Naive thymus-derived CD4-positive, alpha-beta T cell (primary cell): Measurements from ENCODE around the gene COL4A1. TPM values are rescaled to one million over a fixed set of nuclear protein-coding genes. Genes with fewer than 3 reads are reported as not detected.
"Not testable (repeated sequence)": the region's sequence is repeated elsewhere in the genome, so short reads cannot be mapped to it uniquely, and the experiment has no call there.

ENCODE experiments used
- ATAC-seq: fragments of 150-1000 bp; cut with Tn5 transposase; 2 replicates; pipeline ENCODE4 v1.10.0; 2021; ENCODE audit warnings: mild to moderate bottlenecking, moderate library complexity
- CTCF ChIA-PET: fragments of 350-600 bp; sonication (Branson Sonifier 250); formaldehyde crosslinking; loops from one replicate; lab custom pipeline; 2021; ENCODE audit warnings: antibody characterized with exemption; lab: Charles Lee
- POLR2A ChIA-PET: fragments of 350-600 bp; sonication (Branson Sonifier 250); formaldehyde crosslinking; loops from one replicate; lab custom pipeline; 2021; ENCODE audit warnings: antibody characterized with exemption, inconsistent platforms; lab: Charles Lee
- DNase-seq, 9 donors: peaks; one replicate each; pipeline versions ENCODE4 v3.0.0 to v3.0.0-alpha.2; 2020 to 2022; ENCODE audit warnings: mixed read lengths in 1 of 9
- H3K27ac ChIP-seq: one replicate; pipeline ENCODE4 v1.7.0; 2013; ENCODE audit warnings: mild to moderate bottlenecking, low read depth, low read length, moderate library complexity
- H3K27me3 ChIP-seq, 2 donors: one replicate each; pipeline ENCODE4 v1.7.0; 2013; ENCODE audit warnings: low read length in 2 of 2, mild to moderate bottlenecking in 2 of 2, moderate library complexity in 2 of 2; ENCODE audit not compliant: control insufficient read depth in 2 of 2, insufficient read depth in 2 of 2
- H3K36me3 ChIP-seq, 3 experiments: 1 replicate in 2 of 3; 2 replicates in 1 of 3; pipeline ENCODE4 v1.7.0; 2013; ENCODE audit warnings: low read length in 3 of 3, mild to moderate bottlenecking in 3 of 3, moderate library complexity in 1 of 3; ENCODE audit not compliant: insufficient read depth in 3 of 3, control insufficient read depth in 2 of 3
- H3K4me1 ChIP-seq, 2 donors: one replicate each; pipeline ENCODE4 v1.7.0; 2013; ENCODE audit warnings: low read length in 2 of 2, mild to moderate bottlenecking in 2 of 2, moderate library complexity in 1 of 2; ENCODE audit not compliant: control insufficient read depth in 2 of 2, insufficient read depth in 2 of 2
- H3K4me3 ChIP-seq: 2 replicates; pipeline ENCODE4 v1.7.0; 2013; ENCODE audit warnings: mild to moderate bottlenecking, low read length
- H3K9me3 ChIP-seq, 3 experiments: 1 replicate in 2 of 3; 2 replicates in 1 of 3; pipeline ENCODE4 v1.7.0; 2013; ENCODE audit warnings: low read length in 3 of 3; ENCODE audit not compliant: control insufficient read depth in 2 of 3
- H3K27ac Mint-ChIP-seq, 9 donors: one replicate each; pipeline ENCODE4 v1.8.0; 2020 to 2022; ENCODE audit warnings: mixed read lengths in 9 of 9, mild to moderate bottlenecking in 8 of 9, moderate library complexity in 5 of 9, inconsistent platforms in 2 of 9
- H3K27me3 Mint-ChIP-seq, 5 donors: one replicate each; pipeline ENCODE4 v1.8.0; 2021 to 2022; ENCODE audit warnings: mixed read lengths in 5 of 5, mild to moderate bottlenecking in 1 of 5
- H3K36me3 Mint-ChIP-seq, 5 donors: one replicate each; pipeline ENCODE4 v1.8.0; 2020 to 2022; ENCODE audit warnings: mixed read lengths in 5 of 5, mild to moderate bottlenecking in 3 of 5, inconsistent platforms in 1 of 5
- H3K4me1 Mint-ChIP-seq, 7 donors: one replicate each; pipeline ENCODE4 v1.8.0; 2020 to 2022; ENCODE audit warnings: mixed read lengths in 7 of 7, mild to moderate bottlenecking in 3 of 7, inconsistent platforms in 1 of 7
- H3K4me3 Mint-ChIP-seq, 10 donors: one replicate each; pipeline ENCODE4 v1.8.0; 2020 to 2022; ENCODE audit warnings: mild to moderate bottlenecking in 10 of 10, mixed read lengths in 10 of 10, moderate library complexity in 6 of 10, inconsistent platforms in 2 of 10
- H3K9me3 Mint-ChIP-seq, 11 donors: one replicate each; pipeline ENCODE4 v1.8.0; 2020 to 2022; ENCODE audit warnings: mixed read lengths in 11 of 11, mild to moderate bottlenecking in 4 of 11, inconsistent platforms in 1 of 11, moderate library complexity in 1 of 11
- intact Hi-C, 2 donors: fragments of 100-400 bp; cut with micrococcal nuclease; formaldehyde crosslinking; loops; one replicate each; pipeline ENCODE4 v1.15.1; 2023
- polyA plus RNA-seq, 2 donors: library from polyadenylated mRNA; unstranded; fragments of 300-500 nt; fragmentation: Illumina TruSeq; gene quantifications; one replicate each; pipeline ENCODE4 v1.2.3, GENCODE V29; 2021
- total RNA-seq, 6 experiments: library from RNA in 5 of 6; stranded (reverse) in 5 of 6; gene quantifications; 1 replicate in 5 of 6; 2 replicates in 1 of 6; pipeline ENCODE4 v1.2.3 and lab custom pipeline; 2021 to 2026

COL4A1 gene
- total and polyA plus RNA-seq, 7 experiments from 2014 or later: 0.24 TPM; not detected in 6

- intact Hi-C loops: loop anchor here in 1 of 2 donors (10.0 kb wide), 1 partner anchor 320 kb away; no protein-coding TSS in a partner anchor
- Mint-ChIP-seq H3K4me3 (no peak overlapping the region), H3K4me1 (peaks cover 0 to 3% (median 0%) of the 10 kb centered on the region in 7 donors), H3K27ac (no peak overlapping the region), H3K9me3 (no peaks in the 10 kb centered on the region), H3K36me3 (no peaks in the 10 kb centered on the region), H3K27me3 (peaks cover 8 to 46% (median 29%) of the 10 kb centered on the region in 5 donors)
- CTCF ChIA-PET: interaction anchor here (0.6 kb wide), 1 partner anchor 341 kb away, joined by 5 read pairs; no protein-coding TSS in a partner anchor
- H3K4me1 ChIP-seq: no peaks in the 10 kb centered on the region
- POLR2A ChIA-PET: no interaction called here
- H3K36me3 ChIP-seq: no peaks in the 10 kb centered on the region
- no peak overlapping the region for H3K4me3 ChIP-seq
- no peak overlapping the region for H3K27ac ChIP-seq
- ATAC-seq (no peak), DNase-seq (no peak)
- H3K27me3 ChIP-seq: no peaks in the 10 kb centered on the region
- no peaks in the 10 kb centered on the region for H3K9me3 ChIP-seq
Observed at GRCh38 chr13:110114316-110114715, 192.6 kb downstream of the COL4A1 start.

GRCh38 chr13:110113284-110113764 lies 193.6 kb downstream of the COL4A1 start:
- Mint-ChIP-seq H3K36me3 (no peaks in the 10 kb centered on the region), H3K27ac (no peak overlapping the region), H3K9me3 (no peaks in the 10 kb centered on the region), H3K4me1 (peaks cover 0 to 3% (median 0%) of the 10 kb centered on the region in 7 donors), H3K4me3 (no peak overlapping the region), H3K27me3 (peaks cover 8 to 46% (median 29%) of the 10 kb centered on the region in 5 donors)
- DNase-seq (no peak), ATAC-seq (peak; percentile 56)
- intact Hi-C loops: loop anchor here in 1 of 2 donors (10.0 kb wide), 1 partner anchor 319 kb away; no protein-coding TSS in a partner anchor
- Histone ChIP-seq H3K36me3 (no peaks in the 10 kb centered on the region), H3K27ac (no peak overlapping the region), H3K4me1 (no peaks in the 10 kb centered on the region), H3K9me3 (no peaks in the 10 kb centered on the region), H3K4me3 (no peak overlapping the region), H3K27me3 (no peaks in the 10 kb centered on the region)
- ChIA-PET POLR2A (no interaction called here), CTCF (no interaction called here)

- POLR2A ChIA-PET, DNase-seq, H3K36me3 ChIP-seq, H3K4me3 Mint-ChIP-seq, H3K9me3 Mint-ChIP-seq, H3K4me1 ChIP-seq, H3K36me3 Mint-ChIP-seq, H3K27ac ChIP-seq, H3K27me3 ChIP-seq, CTCF ChIA-PET, ATAC-seq, H3K4me1 Mint-ChIP-seq, H3K27ac Mint-ChIP-seq, H3K9me3 ChIP-seq, H3K4me3 ChIP-seq: not testable (repeated sequence)
- H3K27me3 Mint-ChIP-seq: peaks cover 8 to 38% (median 25%) of the 10 kb centered on the region in 5 donors
- intact Hi-C loops: loop anchor here in 1 of 2 donors (10.0 kb wide), 1 partner anchor 318 kb away; no protein-coding TSS in a partner anchor
Observed at GRCh38 chr13:110112379-110112778, 194.6 kb downstream of the COL4A1 start.

GRCh38 chr13:110110783-110111182 lies 196.2 kb downstream of the COL4A1 start:
- intact Hi-C loops: loop anchor here in 1 of 2 donors (10.0 kb wide), 1 partner anchor 316 kb away; no protein-coding TSS in a partner anchor
- no peaks in the 10 kb centered on the region for H3K36me3 ChIP-seq
- H3K4me1 ChIP-seq: no peaks in the 10 kb centered on the region
- DNase-seq (no peak), ATAC-seq (no peak)
- no peak overlapping the region for H3K4me3 Mint-ChIP-seq
- H3K27me3 ChIP-seq: no peaks in the 10 kb centered on the region
- no peaks in the 10 kb centered on the region for H3K9me3 ChIP-seq
- H3K27ac Mint-ChIP-seq: no peak overlapping the region
- H3K9me3 Mint-ChIP-seq: peaks cover 0 to 2% (median 0%) of the 10 kb centered on the region in 11 donors
- no peak overlapping the region for H3K27ac ChIP-seq
- H3K4me1 Mint-ChIP-seq: no peaks in the 10 kb centered on the region
- H3K36me3 Mint-ChIP-seq: no peaks in the 10 kb centered on the region
- CTCF ChIA-PET: no interaction called here
- peaks cover 5 to 23% (median 11%) of the 10 kb centered on the region in 5 donors for H3K27me3 Mint-ChIP-seq
- no peak overlapping the region for H3K4me3 ChIP-seq
- POLR2A ChIA-PET: no interaction called here

GRCh38 chr13:110109910-110110309 lies 197.0 kb downstream of the COL4A1 start:
- Histone ChIP-seq H3K36me3 (no peaks in the 10 kb centered on the region), H3K27me3 (no peaks in the 10 kb centered on the region), H3K27ac (no peak overlapping the region), H3K4me1 (no peaks in the 10 kb centered on the region), H3K4me3 (no peak overlapping the region), H3K9me3 (no peaks in the 10 kb centered on the region)
- Mint-ChIP-seq H3K36me3 (no peaks in the 10 kb centered on the region), H3K27me3 (peaks cover 0 to 18% (median 9%) of the 10 kb centered on the region in 5 donors), H3K4me1 (no peaks in the 10 kb centered on the region), H3K4me3 (no peak overlapping the region), H3K9me3 (peaks cover 0 to 3% (median 0%) of the 10 kb centered on the region in 11 donors), H3K27ac (no peak overlapping the region)
- DNase-seq: no peak
- CTCF ChIA-PET: no interaction called here
- ATAC-seq: no peak
- intact Hi-C loops: loop anchor here in 1 of 2 donors (10.0 kb wide), 1 partner anchor 315 kb away; no protein-coding TSS in a partner anchor
- POLR2A ChIA-PET: no interaction called here

- POLR2A ChIA-PET: no interaction called here
- Histone ChIP-seq H3K4me3 (no peak overlapping the region), H3K27me3 (no peaks in the 10 kb centered on the region), H3K4me1 (no peaks in the 10 kb centered on the region), H3K27ac (no peak overlapping the region), H3K36me3 (no peaks in the 10 kb centered on the region), H3K9me3 (no peaks in the 10 kb centered on the region)
- H3K9me3 Mint-ChIP-seq: peaks cover 0 to 4% (median 0%) of the 10 kb centered on the region in 11 donors
- H3K36me3 Mint-ChIP-seq: no peaks in the 10 kb centered on the region
- peaks cover 0 to 12% (median 4%) of the 10 kb centered on the region in 5 donors for H3K27me3 Mint-ChIP-seq
- ATAC-seq: no peak
- DNase-seq: no peak
- CTCF ChIA-PET: no interaction called here
- H3K4me3 Mint-ChIP-seq: no peak overlapping the region
- intact Hi-C loops: no loop called here
- no peak overlapping the region for H3K27ac Mint-ChIP-seq
- no peaks in the 10 kb centered on the region for H3K4me1 Mint-ChIP-seq
Observed at GRCh38 chr13:110109140-110109783, 197.7 kb downstream of the COL4A1 start.
